Heart right ventricle (tissue), 16 donors: ENCODE results near the gene BIN1. TPM values are rescaled to one million over a fixed set of nuclear protein-coding genes. Genes with fewer than 3 reads are reported as not detected.
A peak's percentile ranks its signal among the peaks of the same experiment; 100 is the strongest.

Source experiments
- ATAC-seq, 8 donors: fragments of 200-7000 bp; cut with Tn5 transposase; one replicate each; pipeline ENCODE4 v1.9.1; 2020; ENCODE audit warnings: mild to moderate bottlenecking in 8 of 8, moderate library complexity in 8 of 8, moderate number of reproducible peaks in 1 of 8
- DNase-seq, 2 donors: peaks; one replicate each; pipeline ENCODE4 v3.0.0-alpha.2; 2020
- H3K27ac ChIP-seq, 10 donors: fragments of 200-600 bp; sonication (generic) in 2 of 10; one replicate each; pipeline versions ENCODE4 v1.5.0 to v1.8.0; 2020 to 2022; ENCODE audit warnings: mild to moderate bottlenecking in 3 of 10
- H3K27me3 ChIP-seq, 7 donors: fragments of 200-600 bp; one replicate each; pipeline ENCODE4 v1.8.0; 2021 to 2022; ENCODE audit warnings: mild to moderate bottlenecking in 2 of 7
- H3K36me3 ChIP-seq, 9 donors: fragments of 200-600 bp; sonication (generic) in 1 of 9; one replicate each; pipeline versions ENCODE4 v1.5.0 to v1.8.0; 2020 to 2022; ENCODE audit warnings: mild to moderate bottlenecking in 2 of 9
- H3K4me1 ChIP-seq, 9 donors: fragments of 200-600 bp; sonication (generic) in 1 of 9; one replicate each; pipeline versions ENCODE4 v1.5.0 to v1.8.0; 2020 to 2022; ENCODE audit warnings: mild to moderate bottlenecking in 4 of 9
- H3K4me3 ChIP-seq, 10 donors: fragments of 200-600 bp; sonication (generic) in 2 of 10; one replicate each; pipeline versions ENCODE4 v1.5.0 to v1.8.0; 2020 to 2022; ENCODE audit warnings: mild to moderate bottlenecking in 7 of 10, moderate library complexity in 2 of 10
- H3K9me3 ChIP-seq, 11 donors: fragments of 200-600 bp in 10 of 11; sonication (generic) in 2 of 11; one replicate each; pipeline versions ENCODE4 v1.5.0 to v1.8.0; 2013 to 2022; ENCODE audit warnings: mild to moderate bottlenecking in 2 of 11, control low read depth in 1 of 11, moderate library complexity in 1 of 11
- WGBS, 2 donors: extraction: QIAGEN DNeasy Blood & Tissue Kit; methylation state at CpG; one replicate each; pipeline ENCODE4 v1.1.7; 2013; ENCODE audit warnings: inconsistent platforms in 1 of 2; 5-methylcytosine and 5-hydroxymethylcytosine counted together
- intact Hi-C, 10 donors: fragments of 100-400 bp; cut with DNase I; formaldehyde crosslinking; loops; one replicate each; pipeline versions ENCODE4 v1.11.1 to v1.14.2; 2022
- polyA plus RNA-seq, 2 donors: library from polyadenylated mRNA; stranded (reverse); fragments of 200-250 nt; gene quantifications; one replicate each; pipeline ENCODE4 v1.2.3, GENCODE V29; 2013
- total RNA-seq, 10 donors: library from RNA; stranded (reverse); fragmentation: NEBNext Ultra II Directional in 3 of 10; extraction: Animal tissue kit (Norgen Biotek cat#: 25700) in 3 of 10; gene quantifications; one replicate each; pipeline versions ENCODE4 v1.2.1 to v1.2.4, GENCODE V29; 2021 to 2023
- TF ChIP-seq, protein P1 (sequence below), 9 donors: fragments of 200-600 bp; sonication (generic) in 2 of 9; IDR thresholded peaks; one replicate each; pipeline versions ENCODE4 v1.5.0 to v1.8.0; 2021 to 2022; ENCODE audit warnings: antibody characterized with exemption in 9 of 9, mild to moderate bottlenecking in 5 of 9, moderate library complexity in 1 of 9
- donor health status: Arrhythmogenic right ventricular cardiomyopathy.
- donor health status: ischemic (EF 13 %, LVEDD 7.1; RV severe dilation, severe dysfunction).
- donor health status: healthy with polysubstance abuse.
- donor health status: DM: no; HTN: yes; CAD: no.
- donor health status: DM: no; HTN: no; CAD: no.
- donor health status: ischemic (EF 25% LVEDD 6.9; RV normal size, moderate dysfunction).
- donor health status: ischemic (EF 25% LVEDD 5.7; RV mildly dilated, moderate dysfunction).
- donor health status: healthy.
- donor health status: DM: yes; HTN: yes; CAD: no.
- donor health status: Ischemic cardiomyopathy.
- donor health status: ischemic (EF 35%, LVEDD 5.7; RV mildly dilated, moderate dysfunction).
- donor health status: nonischemic (EF 11% LVEDD 7.7; RV severe dilation, severe dysfunction).
- donor health status: DM: yes; HTN: yes; CAD: no.
- donor health status: PGD.
- donor health status: ischemic (EF 29% LVEDD 5.4; RV normal size, mild dysfunction).
- donor health status: nonischemic (EF 23%, LVEDD 6.1; RV moderate dilation, normal function).

BIN1 gene
- total and polyA plus RNA-seq, 12 donors = 8.4 to 21.7 (median 16.0) TPM

DNA sequence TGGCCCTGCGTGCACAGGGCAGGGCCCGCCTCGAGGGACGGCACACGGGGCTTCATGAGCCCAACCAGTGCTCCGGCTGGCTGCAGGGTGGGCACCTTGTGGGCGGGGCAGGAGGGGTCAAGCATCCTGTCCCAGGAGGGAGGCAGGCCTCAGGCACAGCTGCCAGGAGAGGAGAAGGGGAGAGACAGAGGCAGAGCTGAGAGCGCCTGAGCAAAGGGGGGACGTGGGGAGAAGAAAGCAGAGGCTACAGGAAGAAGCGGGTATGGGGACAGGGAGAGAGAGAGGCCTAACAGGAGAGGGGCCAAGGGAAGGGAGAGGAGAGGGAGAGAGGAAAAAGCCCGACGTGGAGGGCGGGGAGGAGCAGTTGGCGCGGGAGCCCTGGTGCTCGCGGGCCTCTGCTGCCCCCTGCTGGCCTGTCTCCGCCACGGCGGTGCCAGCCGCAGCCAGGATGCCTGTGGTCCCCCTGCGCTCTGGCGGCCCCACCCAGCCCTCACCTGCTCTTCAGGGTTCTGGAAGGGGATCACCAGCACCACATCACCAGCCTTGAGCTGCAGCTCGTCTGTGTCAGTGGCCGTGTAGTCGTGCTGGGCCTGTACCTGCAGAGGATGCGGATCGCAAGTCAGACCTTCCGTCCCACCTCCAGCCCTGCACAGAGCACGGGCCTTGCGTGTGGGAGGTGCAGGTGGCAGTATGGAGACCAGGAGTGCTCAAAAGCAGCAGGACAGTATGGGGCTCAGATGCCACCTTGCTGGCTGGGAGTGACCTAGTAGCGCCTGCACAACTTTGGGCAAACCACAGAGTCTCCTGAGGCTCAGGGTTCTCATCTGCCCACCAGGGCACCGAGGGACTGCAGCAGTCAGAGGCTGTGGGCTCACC lies 56.8 kb downstream of the BIN1 start:
- Histone ChIP-seq H3K27ac (no peak overlapping the region), H3K4me3 (no peak overlapping the region), H3K4me1 (peaks cover 0 to 16% (median 10%) of the 10 kb centered on the region in 9 donors), H3K9me3 (no peaks in the 10 kb centered on the region), H3K36me3 (peaks cover 0 to 14% (median 0%) of the 10 kb centered on the region in 9 donors), H3K27me3 (no peaks in the 10 kb centered on the region)
- intact Hi-C loops = no loop called here
- TF ChIP-seq, protein P1, sequence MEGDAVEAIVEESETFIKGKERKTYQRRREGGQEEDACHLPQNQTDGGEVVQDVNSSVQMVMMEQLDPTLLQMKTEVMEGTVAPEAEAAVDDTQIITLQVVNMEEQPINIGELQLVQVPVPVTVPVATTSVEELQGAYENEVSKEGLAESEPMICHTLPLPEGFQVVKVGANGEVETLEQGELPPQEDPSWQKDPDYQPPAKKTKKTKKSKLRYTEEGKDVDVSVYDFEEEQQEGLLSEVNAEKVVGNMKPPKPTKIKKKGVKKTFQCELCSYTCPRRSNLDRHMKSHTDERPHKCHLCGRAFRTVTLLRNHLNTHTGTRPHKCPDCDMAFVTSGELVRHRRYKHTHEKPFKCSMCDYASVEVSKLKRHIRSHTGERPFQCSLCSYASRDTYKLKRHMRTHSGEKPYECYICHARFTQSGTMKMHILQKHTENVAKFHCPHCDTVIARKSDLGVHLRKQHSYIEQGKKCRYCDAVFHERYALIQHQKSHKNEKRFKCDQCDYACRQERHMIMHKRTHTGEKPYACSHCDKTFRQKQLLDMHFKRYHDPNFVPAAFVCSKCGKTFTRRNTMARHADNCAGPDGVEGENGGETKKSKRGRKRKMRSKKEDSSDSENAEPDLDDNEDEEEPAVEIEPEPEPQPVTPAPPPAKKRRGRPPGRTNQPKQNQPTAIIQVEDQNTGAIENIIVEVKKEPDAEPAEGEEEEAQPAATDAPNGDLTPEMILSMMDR (IDR thresholded peaks at IDR 0.05) = peak; percentile 91 to 97 (median 94)
- WGBS, 2 donors = 37 to 43% methylated on average over 29 to 33 of the region's 33 CpGs
- DNase-seq (peak in 1 of 2 donors; percentile 71), ATAC-seq (peak in 7 of 8 donors; percentile 32 to 70 (median 56))

DNA sequence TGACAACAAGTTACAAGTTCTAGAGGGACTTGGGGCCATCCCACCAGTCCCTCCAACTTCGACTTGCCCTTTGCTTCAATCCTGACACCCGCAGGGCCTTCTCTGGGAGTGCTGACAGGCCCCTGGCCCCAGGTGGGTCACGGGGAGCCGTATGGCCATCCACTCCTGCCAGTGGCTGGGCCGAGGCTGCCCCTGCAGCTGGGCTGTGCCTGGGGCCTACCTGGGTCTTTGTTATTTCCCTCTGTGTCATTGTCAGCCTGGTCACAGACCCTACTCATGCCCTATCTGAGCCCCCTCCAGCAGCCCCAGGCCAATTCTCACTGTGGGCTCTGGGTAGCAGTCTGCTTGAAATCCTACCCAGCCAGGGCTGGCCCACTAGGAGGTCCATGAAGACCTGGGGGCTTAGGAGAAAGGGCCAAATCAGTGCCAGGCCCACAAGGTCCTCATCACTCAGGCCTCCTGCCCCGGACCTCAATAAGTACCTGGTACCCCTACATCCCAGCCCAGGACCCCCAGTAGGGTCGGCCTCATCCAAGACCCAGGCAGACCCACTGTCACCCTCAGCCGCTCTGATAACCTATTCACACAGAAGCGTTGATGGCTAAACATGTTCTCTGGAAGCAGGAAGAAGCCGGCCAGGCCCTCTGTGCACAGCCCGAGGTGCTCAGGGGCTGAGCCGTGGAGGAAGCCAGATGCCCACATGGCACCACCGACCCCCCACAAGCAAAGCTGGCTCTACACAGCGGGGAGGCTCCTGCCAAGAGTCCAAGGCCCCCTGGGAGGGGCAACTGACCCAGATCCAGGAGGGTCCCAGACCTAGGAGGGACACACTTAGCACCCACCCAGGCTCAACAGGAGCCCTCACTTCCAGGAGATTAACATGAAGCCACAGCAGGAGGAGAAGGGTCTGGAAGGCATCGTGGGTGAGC lies 57.7 kb downstream of the BIN1 start:
- H3K27me3 ChIP-seq = no peaks in the 10 kb centered on the region
- H3K27ac ChIP-seq = no peak overlapping the region
- no peak overlapping the region for H3K4me3 ChIP-seq
- no peaks in the 10 kb centered on the region for H3K9me3 ChIP-seq
- ATAC-seq (no peak), DNase-seq (no peak)
- H3K4me1 ChIP-seq = peaks cover 0 to 16% (median 10%) of the 10 kb centered on the region in 9 donors
- 88 to 91% methylated on average over 15 of the region's 15 CpGs for WGBS, 2 donors
- TF ChIP-seq, protein P1 (IDR thresholded peaks at IDR 0.05) = no peak
- intact Hi-C loops = no loop called here
- H3K36me3 ChIP-seq = peaks cover 0 to 14% (median 0%) of the 10 kb centered on the region in 9 donors

GRCh38 chr2:127048618-127048935 lies 58.4 kb downstream of the BIN1 start:
- DNase-seq = peak in 1 of 2 donors; percentile 5
- Histone ChIP-seq H3K4me3 (no peak overlapping the region), H3K36me3 (peaks cover 0 to 14% (median 0%) of the 10 kb centered on the region in 9 donors), H3K4me1 (peaks cover 0 to 16% (median 10%) of the 10 kb centered on the region in 9 donors), H3K27me3 (no peaks in the 10 kb centered on the region), H3K27ac (no peak overlapping the region), H3K9me3 (no peaks in the 10 kb centered on the region)
- TF ChIP-seq, protein P1 (IDR thresholded peaks at IDR 0.05) = no peak
- WGBS, 2 donors = 90 to 99% methylated on average over 6 of the region's 6 CpGs
- intact Hi-C loops = no loop called here
- no peak for ATAC-seq
